ENCODE measurements around the gene C10orf90.

The C10orf90 gene

DNA sequence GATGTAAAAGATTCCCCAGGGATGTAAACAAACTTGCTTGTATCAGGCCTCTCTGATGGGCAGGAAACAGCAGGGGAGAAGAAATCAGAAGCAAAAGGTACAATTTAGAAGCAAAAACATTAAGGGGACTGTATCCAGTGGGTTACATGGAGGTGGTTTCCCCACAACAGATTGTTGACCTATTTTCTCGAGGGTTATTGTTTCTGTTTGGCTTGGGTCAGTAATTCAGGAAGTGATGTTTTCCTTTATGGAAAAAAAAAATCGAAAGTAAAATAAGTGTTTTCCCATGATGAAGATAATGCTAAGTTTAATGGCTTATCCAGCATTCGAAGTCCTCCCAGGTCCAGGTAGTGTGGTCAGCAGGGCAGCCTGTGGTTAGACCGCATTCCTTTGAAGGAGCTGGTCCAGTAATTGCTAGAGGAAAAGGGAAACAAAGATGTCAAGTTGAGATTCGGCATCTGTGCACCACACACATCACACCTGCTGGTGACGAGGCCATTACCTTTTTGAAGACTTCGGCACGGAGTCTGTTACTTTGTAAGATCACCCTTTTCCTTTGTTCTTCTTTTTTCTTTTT lies 244.9 kb downstream of the C10orf90 start:
- no peak for DNase-seq (ENCODE audit: low read depth in 2 of 2)

DNA sequence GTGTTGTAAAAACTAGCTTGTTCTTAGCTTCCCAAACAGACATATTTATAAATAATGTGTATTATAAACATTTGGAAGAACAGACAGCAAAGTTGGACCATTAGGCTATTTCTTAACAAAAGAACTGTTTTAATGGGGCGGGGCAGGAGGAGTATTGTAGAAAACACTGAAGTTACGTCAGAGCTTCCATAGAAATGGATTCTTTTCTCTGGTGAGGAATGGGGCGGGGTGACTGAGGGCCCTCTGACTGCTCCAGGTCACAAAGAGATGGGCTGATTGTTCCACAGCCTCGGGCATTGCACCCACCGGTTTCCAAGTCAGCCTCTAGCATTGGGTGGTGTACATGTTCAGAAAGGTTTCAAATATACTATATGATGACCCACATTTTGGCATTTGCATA lies 245.5 kb downstream of the C10orf90 start:
- DNase-seq (ENCODE audit: low read depth in 2 of 2): no peak

DNA sequence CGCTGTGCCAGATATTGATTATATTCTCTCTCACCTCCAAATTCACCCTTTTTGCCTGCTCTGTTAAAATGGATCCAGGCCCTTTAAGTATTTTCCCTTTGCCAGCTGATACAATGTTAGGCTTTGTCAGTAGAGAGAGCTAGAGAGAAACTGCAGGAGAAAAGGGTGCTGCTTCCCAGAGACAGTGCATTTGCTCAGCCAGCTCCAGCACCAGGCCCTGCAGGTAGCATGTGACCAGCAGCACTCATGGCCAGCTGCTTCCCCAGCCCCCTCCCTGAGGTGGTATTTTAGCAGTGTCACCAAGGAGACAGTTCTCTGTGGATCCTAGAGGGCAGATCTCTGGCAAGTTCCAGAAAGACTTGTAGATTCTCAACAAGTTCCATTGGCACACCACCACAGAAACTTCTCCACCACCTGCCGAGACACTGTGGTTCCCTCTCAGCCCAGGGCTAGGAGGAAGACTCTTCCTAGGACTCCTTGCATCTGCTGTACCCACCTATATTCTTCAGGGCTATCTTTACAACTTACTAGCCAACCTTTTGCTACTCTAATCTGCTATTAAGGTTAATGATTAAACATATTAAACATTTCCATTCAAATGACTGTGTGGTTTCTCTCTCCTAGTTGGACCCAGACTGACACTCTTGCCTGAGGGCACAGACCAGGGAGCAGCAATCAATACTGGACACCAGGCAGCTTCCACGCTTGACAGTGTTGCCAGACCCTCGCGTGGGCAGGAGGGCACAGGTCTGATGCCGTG lies 246.6 kb downstream of the C10orf90 start:
- DNase-seq (ENCODE audit: low read depth in 2 of 2): no peak

DNA sequence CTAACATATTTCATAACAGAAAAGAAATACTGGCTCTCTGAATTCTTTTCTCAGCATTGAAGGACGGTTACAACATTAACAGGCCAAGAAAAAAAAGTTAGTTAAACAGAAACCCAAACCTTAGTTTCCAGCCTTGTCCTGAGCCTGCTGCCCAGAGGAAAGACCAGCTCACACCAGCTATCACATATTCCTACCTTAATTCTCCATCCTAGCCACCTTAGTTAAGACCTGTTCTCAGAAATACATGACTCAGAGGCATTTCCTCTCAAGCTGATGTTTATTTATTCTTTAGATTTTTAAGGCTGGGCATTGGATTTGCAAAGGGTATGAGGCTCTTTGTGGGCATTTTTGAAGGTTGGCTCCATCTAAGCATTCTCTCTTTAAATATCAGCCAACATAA lies 247.9 kb downstream of the C10orf90 start:
- no peak for DNase-seq (ENCODE audit: low read depth in 2 of 2)

DNA sequence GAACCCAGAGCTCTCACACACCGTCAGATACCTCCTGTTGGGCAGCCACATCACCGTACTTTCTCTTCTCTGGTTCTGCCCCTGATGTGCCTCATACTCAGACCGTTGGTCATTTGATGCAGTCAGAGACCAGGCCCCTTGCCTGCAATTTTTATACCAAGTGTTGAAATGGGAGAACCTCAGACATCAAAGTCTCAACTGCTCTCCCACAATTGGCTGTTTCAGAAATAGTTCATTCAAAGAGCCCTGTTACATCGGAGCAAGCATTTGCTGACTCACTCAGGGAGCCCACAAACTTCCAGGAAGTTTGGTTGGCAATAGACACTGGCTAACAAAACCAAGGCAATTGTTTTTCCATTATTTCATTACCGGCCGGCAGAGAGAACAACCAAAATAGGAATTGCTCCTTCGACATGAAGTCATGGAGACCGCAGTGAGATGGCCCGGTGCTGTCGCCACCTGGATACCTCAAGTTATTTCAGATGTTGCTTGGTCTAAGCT lies 248.7 kb downstream of the C10orf90 start:
- DNase-seq (ENCODE audit: low read depth in 2 of 2): no peak

DNA sequence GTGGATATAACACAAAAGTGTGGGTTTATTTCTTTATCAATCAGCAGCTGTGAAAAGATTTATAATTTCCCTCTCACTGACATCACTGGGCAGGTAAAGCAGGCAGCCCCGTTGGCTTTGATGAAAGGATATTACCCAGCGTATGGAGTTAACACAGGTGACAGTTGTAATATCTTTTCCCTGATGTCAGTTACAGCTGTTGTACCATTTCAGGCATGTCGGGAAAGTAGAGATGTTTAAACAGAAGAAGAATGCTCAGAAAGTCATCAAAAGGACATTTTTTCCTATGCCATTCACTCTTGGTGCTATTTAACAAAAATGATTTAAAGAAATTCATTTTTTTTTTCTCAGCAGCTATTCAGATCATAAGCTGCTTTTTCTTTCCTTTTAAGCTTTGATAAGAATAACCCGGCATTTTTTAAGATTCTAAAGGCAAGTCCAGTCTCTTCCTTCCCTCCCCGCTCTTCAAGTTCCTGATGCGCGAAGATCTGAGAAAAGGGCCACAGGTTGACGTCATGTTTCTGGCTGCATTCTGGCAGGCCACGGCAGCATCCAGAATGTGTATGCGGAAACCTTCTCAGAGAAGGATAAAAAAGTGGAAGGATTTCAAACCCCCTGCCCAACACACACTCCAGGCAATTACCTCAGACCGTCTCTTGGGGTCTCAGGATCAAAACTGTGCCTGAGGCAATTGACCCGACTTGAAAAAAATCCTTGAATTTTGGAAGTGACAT lies 249.8 kb downstream of the C10orf90 start:
- no peak for DNase-seq (ENCODE audit: low read depth in 2 of 2)

DNA sequence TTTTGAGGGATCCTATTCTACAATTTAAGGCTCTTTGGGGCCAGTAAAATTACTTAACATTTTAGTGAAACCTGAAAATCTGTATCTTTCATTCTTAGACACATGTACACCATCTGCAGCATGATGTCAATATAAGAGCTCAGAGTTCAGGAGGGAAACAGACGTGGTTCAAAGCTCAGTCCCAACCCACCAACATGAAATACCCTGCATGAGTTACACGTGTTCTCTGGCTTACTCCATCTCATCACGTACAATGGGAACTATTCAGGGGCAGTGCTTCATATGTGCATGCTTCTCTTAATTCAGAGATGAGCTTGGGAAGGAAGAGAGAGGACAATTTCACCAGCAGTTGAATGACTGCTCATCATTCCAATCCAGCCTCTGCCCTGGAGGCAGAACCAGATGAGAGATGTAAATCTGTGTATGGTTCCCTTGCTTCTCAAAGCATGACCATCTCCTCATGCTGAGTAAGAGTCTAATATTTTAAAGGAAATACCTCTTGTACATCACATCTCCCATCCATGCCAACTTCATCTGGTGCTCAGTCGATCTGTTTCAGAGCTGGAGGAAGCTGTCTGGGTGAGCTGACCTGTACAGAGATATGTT lies 253.2 kb downstream of the C10orf90 start:
- no peak for DNase-seq (ENCODE audit: low read depth in 2 of 2)

DNA sequence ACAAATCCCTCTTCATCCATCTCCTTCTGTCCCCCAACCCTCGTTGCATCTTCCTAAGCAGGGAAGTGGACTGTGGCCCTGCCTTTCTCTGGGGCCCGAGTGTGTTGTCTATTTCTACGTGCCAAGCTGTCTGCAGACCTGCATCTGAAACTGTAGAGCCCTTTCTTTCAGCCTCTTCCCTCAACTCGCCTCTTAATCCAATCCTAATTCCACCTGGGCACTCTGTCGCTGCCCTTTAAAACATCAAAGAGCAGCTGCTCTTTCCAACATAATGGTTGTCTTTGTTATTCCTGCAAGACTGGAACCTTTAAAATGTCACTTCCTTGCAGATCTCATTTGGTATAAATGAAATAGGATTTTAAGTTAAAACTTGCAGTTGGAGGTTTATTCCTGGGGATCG lies 260.7 kb downstream of the C10orf90 start:
- DNase-seq (ENCODE audit: low read depth in 2 of 2): no peak

DNA sequence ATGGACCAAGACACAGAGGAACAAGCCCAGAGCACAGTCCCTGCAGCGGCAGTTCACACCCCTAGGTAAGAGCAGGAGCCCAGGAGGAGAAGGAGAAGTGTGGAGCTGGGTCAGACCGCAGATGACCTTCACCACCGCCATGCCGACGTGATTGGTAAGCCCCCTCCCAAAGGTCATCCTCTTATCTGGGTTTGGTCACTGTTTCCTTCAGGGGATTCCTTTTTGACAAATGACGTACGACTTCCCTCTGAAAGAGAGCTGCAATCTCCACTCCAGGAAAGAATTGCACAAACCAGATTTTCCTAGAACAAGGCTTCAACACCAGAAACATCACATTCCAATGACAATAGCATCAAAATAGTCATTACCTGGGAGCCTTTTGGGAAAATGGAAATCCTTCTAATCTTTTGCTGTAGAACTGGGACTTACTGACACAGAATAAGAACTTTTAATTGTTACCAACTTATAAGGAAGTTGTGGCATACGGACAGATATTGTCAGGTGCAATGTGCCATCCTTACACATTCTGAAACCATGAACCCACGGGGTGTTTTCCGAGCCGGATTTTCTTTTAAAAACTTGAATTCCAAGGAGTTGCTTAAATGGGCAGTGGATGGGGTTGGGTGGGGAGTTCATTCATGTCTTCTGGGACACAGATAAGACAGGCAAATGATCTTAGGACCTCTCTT lies 261.4 kb downstream of the C10orf90 start:
- DNase-seq (ENCODE audit: low read depth in 2 of 2): no peak

DNA sequence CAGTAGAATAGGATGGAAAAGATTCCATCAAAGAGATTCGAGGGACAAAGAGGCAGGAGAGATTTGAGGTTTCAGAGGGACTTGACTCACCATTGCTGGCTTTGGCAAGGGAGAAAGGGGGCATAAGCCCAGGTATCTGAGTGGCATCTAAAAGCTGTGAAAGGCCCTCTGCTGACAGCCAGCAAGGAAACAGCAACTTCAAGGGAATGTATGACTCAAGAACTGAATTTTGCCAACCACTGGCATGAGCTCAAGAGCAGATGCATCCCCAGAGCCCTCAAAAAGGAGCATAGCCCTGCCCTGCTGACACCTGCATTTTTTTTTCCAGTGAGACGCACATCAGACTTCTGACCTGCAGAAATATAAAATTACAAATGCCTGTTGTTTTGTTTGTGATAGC lies 262.7 kb downstream of the C10orf90 start:
- no peak for DNase-seq (ENCODE audit: low read depth in 2 of 2)

DNA sequence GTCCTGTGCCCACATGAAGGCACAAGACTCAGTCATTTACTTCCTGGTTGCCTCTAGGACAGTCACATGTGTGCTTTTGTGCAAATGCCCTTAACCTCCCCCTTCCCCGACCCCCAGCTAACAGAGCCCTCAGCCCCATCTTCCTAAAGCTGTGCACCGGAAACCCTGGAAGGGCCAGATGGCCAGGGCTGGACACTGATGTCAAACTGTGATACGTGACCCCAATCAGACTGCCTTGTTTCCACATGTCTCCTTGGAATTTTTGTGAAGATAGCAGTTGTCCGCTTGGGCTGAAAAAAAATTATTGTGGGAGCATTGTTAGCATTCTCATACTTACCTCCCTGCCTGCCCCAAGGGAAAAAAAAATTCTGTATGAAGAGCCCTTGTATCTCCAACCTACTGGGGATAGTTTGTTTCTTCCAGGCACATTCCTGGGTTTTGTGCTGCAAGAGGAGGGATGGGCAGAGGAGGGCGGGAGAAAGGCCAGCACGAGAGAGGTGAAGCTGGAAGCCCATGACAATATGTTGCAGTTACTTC lies 265.2 kb downstream of the C10orf90 start:
- DNase-seq (ENCODE audit: low read depth in 2 of 2): no peak

DNA sequence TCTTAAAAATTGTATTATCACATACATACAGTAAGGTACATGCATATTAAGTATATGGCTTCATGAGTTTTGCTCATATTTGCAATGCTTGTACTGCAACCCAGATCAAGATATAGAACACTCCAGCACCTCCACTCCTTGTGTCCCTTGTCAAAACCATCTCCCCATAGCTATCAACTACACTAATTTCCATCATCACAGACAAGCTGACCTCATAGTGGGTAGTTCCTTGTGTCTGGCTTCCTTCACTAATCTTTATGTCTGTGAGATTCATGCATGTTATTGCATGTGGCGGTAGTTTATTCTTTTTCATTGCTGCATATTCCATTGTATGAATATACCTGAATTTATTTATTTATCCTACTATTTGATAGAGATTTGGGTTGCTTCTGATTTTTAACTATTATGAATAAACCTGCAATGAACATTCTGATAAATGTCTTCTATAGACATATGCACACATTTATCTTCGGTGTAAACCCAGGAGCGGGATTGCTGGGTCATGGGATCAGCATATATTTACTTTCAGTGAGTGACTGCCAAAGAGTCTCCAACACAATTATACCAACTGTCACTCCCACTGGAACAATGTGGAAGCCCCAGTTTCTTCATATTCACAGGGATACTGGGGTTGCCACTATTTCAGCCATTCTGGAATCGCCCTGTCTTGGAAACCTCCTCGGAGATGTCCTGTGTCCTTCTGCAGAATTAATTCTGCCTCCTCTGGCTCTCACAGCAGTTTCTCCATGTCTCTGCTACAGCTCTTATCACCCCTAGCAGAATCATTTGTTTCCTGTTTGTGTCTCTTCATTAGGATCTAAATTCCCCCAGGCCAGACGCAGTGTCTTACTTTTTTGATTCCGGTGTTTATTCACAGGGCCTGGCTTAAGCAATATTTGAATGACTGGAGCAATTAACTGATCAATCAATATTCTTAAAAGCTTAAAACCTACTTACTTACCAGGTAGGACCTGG lies 267.5 kb downstream of the C10orf90 start:
- no peak for DNase-seq (ENCODE audit: low read depth in 2 of 2)

DNA sequence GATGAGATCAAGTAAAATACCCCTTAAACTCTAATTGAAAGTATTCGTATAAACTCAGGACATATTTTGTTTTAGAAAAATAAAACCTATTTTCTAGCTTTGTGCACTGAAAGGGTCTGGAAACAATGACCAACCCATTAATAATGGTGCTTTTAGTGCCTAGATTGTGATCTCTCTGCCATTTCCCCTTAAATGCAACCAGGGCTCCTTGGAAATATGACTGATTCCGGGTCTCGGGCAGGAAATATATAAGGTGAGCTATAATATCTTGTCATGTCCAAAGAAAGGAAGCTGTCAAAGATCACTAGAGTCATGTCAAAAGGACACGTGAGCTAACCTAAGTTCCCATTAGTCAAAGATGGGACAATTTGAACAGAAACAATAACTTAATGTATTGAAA lies 269.9 kb downstream of the C10orf90 start:
- DNase-seq (ENCODE audit: low read depth in 2 of 2): no peak

DNA sequence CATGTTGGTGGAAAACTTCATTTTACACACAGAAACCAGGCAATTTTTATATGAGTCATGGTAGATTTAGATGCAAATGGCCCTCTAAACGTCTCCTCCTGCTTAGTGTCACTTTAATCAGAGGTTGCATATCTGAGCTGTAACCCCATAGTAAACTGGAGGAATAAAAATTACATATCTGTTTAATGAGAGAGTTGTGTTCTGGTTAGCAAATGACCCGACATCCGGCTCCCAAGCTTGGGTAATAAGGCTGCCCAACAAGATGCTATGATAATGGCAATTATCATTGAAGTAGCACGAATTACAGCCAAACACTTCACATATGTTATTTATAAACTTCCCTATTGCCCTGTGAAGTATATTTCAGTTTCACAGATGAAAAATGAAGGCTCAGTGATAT lies 271.6 kb downstream of the C10orf90 start:
- no peak for DNase-seq (ENCODE audit: low read depth in 2 of 2)

DNA sequence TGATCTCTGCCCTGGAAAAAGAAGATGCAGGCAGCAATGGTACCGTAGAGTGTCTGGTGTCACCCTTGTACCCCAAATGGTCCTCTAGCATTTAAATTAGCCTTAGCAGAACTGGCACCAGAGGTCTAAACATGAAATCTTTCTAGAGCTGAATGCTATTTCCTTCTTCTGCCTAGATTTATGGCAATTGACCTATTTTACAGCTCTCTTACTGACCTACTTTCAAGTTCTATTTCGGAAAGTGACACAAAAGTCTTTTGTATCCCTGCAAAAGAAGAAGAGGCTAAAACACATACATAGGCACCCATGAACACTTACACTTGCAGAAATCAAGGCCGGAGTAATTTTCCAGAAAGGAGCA lies 272.1 kb downstream of the C10orf90 start:
- DNase-seq (ENCODE audit: low read depth in 2 of 2): no peak

DNA sequence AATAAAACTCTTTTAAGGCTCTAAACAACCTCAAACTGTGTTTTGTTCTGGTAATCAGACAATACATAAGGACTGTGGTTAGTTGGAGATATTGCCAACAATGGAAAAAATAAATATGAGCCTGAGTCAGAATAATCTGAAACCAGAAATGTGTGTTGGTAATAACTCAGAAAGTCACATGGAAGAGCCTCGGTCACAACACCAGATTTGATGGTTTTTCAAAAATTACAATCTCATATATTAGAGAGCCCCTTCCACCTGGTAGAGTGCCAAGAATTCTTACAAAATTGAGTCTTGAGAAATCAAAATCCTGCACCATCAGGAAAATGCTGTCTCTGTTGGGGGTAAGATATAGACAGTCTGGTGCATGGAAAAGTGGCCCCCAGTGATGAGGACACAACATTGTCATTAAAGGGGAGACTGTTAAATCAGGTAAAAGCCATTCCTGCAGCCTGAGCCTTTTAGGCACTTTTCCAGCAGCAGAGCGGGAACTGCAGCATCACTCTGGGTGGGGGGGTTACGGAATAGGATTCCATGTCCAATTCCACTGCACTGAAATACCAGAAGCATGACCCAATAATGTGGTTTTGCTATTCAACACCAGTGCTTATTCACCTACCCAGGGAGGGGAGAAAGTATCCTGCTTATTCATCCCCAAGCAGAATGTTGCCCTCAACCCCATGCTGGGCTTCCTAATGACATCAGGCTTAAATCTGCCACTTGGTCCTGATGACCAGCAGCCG lies 272.7 kb downstream of the C10orf90 start:
- DNase-seq (ENCODE audit: low read depth in 2 of 2): no peak

DNA sequence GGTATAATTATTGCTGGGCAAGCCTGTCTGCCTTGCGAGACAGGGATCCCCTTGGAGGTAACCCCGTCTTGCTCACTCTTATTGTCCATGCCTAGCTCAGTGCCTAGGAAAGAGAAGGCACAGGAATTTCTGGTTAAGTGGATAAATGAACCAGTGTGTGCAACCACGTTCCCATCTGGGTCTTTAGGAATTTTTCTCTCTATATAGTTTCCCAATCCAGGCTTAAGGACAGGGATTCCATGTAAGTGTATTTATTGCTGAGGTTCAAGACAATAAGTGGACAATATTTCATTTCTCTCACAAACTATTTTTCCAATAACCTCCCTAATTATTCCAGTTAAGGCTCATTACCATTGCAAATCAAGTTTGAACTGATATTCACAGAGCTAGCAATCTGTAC lies 273.3 kb downstream of the C10orf90 start:
- DNase-seq (ENCODE audit: low read depth in 2 of 2): no peak

DNA sequence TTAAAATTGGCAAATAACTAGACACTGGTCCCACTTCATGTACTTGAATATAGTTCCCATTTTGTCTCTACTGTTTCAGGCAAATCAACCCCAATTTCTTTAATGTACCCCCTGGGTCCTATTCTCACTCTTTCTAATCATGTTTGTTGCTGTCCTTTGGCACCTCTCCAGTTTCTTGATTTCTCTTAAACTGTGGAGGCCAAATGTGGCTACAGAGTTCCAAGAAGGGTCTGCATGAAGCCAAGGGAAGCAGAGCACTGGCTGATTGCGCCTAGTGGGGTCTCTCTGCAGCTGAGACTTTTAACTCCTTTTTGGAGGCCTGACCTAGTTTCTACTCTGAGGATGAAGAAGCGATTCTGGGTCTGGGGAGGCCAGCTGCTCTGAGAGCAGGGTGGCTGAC lies 275.5 kb downstream of the C10orf90 start:
- DNase-seq (ENCODE audit: low read depth in 2 of 2): no peak

DNA sequence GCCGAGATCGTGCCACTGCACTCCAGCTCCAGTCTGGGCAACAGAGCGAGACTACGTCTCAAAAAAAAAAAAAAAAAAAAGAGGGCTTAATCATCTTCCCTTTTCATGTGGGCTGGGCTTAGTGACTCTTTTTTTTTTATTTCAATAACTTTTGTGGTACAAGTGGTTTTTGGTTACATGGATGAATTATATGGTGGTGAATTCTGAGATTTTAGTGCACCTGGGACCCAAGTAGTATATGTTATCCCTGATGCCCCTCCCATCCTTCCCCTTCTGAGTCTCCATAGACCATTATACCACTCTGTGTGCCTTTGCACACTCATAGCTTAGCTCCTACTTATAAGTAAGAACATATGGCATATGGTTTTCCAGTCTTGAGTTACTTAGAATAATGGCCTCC lies 277.4 kb downstream of the C10orf90 start:
- DNase-seq (ENCODE audit: low read depth in 2 of 2): no peak

DNA sequence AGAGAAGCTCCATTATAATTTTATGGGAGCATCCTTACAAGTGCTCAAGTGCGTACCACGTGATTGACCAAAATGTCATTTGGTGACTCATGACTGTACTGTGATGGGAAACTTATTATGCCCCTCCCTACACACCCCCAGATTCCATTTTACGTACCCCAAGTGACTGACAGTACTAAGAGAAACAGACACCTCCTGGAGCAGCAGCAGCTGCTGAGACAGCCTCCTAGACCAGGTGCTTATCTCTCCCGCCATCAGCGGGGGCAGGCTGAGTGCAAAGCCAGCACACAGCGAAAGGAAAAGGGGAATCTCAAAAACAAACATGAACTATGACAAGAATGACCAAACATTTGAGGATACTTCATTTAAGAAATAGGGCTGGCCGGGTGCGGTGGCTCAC lies 278.0 kb downstream of the C10orf90 start:
- DNase-seq (ENCODE audit: low read depth in 2 of 2): no peak
